A673 (cell line): ENCODE data around the gene EEF2KMT.
"Not testable (repeated sequence)": the region's sequence is repeated elsewhere in the genome, so short reads cannot be mapped to it uniquely, and the experiment has no call there.

Experiments
- CTCF ChIP-seq: fragments of 300-800, 200-600 bp; sonication (generic); conservative IDR thresholded peaks from 2 replicates; pipeline ENCODE4 v1.5.1; 2017; ENCODE audit warnings: low read depth, mild to moderate bottlenecking, antibody characterized with exemption, low read length, moderate library complexity, mixed read lengths
- EZH2 ChIP-seq: fragments of 200-600 bp; sonication (generic); IDR thresholded peaks from 2 replicates; pipeline ENCODE4 v1.6.1; 2017; ENCODE audit warnings: borderline replicate concordance, low read depth, mild to moderate bottlenecking, mixed read lengths, antibody characterized with exemption, low read length; ENCODE audit not compliant: poor library complexity, severe bottlenecking

- TF ChIP-seq CTCF, EZH2: not testable (repeated sequence)
Observed at GRCh38 chr16:5110933-5111332, 13.3 kb upstream of the EEF2KMT start.
